ENCODE data around the gene GDPD2.

Gene GDPD2

DNA sequence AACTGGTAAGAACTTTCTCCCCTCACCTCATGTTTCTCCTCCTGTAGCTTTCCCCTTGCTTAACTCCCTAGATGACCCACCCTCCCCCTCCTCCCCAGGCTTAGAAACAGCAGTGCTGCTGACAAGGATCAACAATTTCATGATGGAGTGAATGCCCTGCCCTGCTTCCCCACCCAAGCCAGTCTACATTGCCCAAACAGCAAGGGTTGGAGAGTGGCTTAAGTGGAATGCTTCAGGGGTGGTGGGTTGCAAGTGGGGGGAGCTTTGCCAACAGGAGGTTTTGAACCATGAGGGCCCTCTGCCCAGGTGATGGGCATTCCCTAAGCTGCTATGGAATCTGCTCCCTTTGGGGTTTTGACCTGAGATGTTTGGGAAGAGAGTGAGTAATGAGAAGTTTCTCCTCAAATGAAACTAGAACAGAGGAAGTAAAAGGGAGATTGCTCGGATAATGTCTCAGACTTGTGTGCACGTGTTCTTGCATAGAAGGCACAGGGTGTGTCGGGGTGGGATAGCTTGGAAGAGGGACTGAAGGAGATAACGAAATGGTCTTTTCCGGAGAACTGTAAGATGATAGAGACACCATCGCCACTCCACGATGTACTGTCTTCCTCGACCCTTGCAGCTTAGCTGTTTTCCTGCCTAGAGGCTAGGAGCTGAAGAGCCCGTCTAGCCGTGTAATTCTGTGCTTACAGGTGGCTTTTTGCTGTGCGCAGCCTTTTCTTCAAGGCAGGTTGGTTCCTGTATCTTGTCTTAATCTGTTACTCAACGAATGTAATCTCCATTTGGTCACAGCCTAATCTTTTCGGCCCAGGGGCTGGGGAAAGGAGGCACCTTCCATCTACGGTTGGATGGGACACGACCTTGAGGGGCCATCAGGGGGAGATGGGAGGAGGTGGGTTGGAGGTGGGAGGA, 10.1 kb downstream of the GDPD2 start:
- Histone ChIP-seq H3K9ac (no peak overlapping the region), H3K9me3 (ENCODE audit: control insufficient read depth, low read length) (no peaks in the 10 kb centered on the region), H3K4me1 (peaks cover 5% of the 10 kb centered on the region), H3K27me3 (ENCODE audit: control insufficient read depth, insufficient read depth, low read length) (no peaks in the 10 kb centered on the region), H3K4me3 (ENCODE audit: low read depth, low read length) (peak overlapping the region; percentile 70), H2AFZ (peak overlapping the region; percentile 93), H3K79me2 (no peaks in the 10 kb centered on the region), H3K36me3 (ENCODE audit: control insufficient read depth, insufficient read depth, low read length) (no peaks in the 10 kb centered on the region), H3K4me2 (ENCODE audit: low read length) (peak overlapping the region; percentile 65), H3K27ac (peak overlapping the region; percentile 73)
- TF ChIP-seq, protein P1, sequence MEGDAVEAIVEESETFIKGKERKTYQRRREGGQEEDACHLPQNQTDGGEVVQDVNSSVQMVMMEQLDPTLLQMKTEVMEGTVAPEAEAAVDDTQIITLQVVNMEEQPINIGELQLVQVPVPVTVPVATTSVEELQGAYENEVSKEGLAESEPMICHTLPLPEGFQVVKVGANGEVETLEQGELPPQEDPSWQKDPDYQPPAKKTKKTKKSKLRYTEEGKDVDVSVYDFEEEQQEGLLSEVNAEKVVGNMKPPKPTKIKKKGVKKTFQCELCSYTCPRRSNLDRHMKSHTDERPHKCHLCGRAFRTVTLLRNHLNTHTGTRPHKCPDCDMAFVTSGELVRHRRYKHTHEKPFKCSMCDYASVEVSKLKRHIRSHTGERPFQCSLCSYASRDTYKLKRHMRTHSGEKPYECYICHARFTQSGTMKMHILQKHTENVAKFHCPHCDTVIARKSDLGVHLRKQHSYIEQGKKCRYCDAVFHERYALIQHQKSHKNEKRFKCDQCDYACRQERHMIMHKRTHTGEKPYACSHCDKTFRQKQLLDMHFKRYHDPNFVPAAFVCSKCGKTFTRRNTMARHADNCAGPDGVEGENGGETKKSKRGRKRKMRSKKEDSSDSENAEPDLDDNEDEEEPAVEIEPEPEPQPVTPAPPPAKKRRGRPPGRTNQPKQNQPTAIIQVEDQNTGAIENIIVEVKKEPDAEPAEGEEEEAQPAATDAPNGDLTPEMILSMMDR (IDR thresholded peaks at IDR 0.05), result no peak

DNA sequence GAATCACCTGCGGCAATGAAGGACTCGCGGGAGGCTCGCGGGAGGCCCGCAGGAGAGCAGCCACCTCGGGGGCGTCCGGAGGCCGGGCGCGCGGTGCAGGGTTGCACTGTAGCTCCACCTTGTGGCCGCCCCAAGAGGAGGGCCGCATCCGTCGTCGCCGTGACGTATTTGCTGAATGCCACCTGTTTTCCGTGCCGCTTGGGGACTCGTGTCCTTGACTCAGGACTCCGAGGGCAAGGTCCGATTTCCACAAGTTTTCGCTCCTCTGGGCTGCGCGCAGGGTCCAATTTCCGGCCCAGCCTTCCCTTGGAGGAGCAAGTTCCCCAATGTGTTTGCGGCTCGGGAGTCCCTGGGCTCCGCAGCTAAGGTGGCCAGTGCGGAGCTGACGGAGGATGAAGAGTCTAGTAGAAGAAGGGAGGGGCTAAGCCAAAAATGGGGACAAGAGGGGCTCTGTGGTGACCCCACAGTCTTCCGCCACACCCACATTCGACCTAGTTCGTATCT, 10.8 kb downstream of the GDPD2 start:
- Histone ChIP-seq H3K27me3 (ENCODE audit: control insufficient read depth, insufficient read depth, low read length) (no peaks in the 10 kb centered on the region), H3K4me2 (ENCODE audit: low read length) (peak overlapping the region; percentile 65)

DNA sequence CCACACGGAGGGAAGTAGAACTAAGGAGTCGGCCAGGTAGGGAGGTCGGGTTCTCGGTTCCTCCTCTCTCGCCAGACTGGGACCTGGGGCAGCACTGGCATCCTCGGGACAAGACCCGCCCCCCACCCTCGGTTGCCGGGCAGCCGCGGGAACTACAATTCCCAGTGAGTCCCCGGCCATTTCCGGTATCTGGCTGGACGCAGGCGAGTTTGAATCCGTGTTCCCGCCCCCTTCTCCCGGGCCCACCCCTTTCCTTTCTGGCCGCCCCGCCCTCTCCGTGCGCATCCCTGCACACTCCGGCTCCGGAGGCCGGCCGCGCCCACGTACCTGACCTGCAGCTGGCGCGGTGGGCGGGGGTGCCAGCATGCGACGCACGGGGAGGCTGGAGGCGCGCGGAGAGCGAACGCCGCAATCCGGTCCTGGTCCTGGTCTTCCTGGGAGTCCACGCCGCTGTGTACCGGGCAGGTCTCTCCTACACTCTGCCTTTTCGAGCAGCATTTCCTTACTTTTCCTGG, 11.3 kb downstream of the GDPD2 start:
- peak overlapping the region; percentile 93 for H2AFZ ChIP-seq
- H3K4me3 ChIP-seq (ENCODE audit: low read depth, low read length), result peak overlapping the region; percentile 70
- no peaks in the 10 kb centered on the region for H3K27me3 ChIP-seq (ENCODE audit: control insufficient read depth, insufficient read depth, low read length)
- TF ChIP-seq, protein P1 (IDR thresholded peaks at IDR 0.05), result no peak
- no peaks in the 10 kb centered on the region for H3K9me3 ChIP-seq (ENCODE audit: control insufficient read depth, low read length)
- H3K36me3 ChIP-seq (ENCODE audit: control insufficient read depth, insufficient read depth, low read length), result no peaks in the 10 kb centered on the region
- H3K79me2 ChIP-seq, result no peaks in the 10 kb centered on the region
- H3K9ac ChIP-seq, result no peak overlapping the region
- H3K4me2 ChIP-seq (ENCODE audit: low read length), result peak overlapping the region; percentile 65
- H3K27ac ChIP-seq, result peak overlapping the region; percentile 73
- peaks cover 5% of the 10 kb centered on the region for H3K4me1 ChIP-seq

More for the DNA sequence above, 10.8 kb downstream of the GDPD2 start:
- H2AFZ ChIP-seq, result peak overlapping the region; percentile 93
- peak overlapping the region; percentile 70 for H3K4me3 ChIP-seq (ENCODE audit: low read depth, low read length)
- no peak overlapping the region for H3K9ac ChIP-seq
- peaks cover 5% of the 10 kb centered on the region for H3K4me1 ChIP-seq
- H3K79me2 ChIP-seq, result no peaks in the 10 kb centered on the region
- H3K36me3 ChIP-seq (ENCODE audit: control insufficient read depth, insufficient read depth, low read length), result no peaks in the 10 kb centered on the region
- H3K9me3 ChIP-seq (ENCODE audit: control insufficient read depth, low read length), result no peaks in the 10 kb centered on the region
- peak overlapping the region; percentile 73 for H3K27ac ChIP-seq
- TF ChIP-seq, protein P1 (IDR thresholded peaks at IDR 0.05), result peak; percentile 75

DNA sequence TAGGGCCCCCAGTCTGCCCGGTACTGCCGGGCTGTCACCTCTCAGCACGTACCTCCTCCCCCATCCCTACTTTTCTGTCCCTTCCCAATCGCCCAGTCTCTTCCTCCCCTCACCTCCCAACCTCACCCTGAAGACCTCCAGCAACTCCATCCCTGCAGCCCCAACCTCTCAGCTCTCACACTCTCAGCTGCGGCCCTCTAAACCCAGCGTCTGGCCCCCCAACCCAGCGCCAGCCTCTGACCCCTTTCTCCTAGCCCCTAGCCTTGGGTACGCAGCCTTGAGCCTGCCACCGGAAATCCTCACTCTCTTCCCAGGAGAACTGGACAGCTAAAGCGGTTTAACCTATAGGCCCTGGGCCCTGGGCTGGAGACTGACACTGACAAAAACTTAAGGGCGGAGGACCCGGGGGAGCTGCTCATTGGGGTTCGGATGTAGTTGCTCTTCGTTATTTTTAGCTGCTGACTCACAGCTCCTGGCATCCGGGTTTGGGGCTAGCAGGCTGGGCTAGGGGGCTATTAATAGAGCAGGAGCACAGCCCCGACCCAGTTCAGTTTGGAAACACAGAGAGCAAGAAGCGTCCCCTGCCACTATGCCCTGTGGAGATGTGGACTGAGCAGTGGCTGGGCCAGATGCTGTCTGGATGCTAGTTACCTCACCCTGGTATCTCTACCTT, 11.9 kb downstream of the GDPD2 start:
- no peaks in the 10 kb centered on the region for H3K79me2 ChIP-seq
- H2AFZ ChIP-seq, result peak overlapping the region; percentile 93
- TF ChIP-seq, protein P1 (IDR thresholded peaks at IDR 0.05), result no peak
- H3K4me3 ChIP-seq (ENCODE audit: low read depth, low read length), result peak overlapping the region; percentile 42
- no peaks in the 10 kb centered on the region for H3K36me3 ChIP-seq (ENCODE audit: control insufficient read depth, insufficient read depth, low read length)
- H3K9me3 ChIP-seq (ENCODE audit: control insufficient read depth, low read length), result no peaks in the 10 kb centered on the region
- no peak overlapping the region for H3K9ac ChIP-seq
- peaks cover 5% of the 10 kb centered on the region for H3K4me1 ChIP-seq
- no peaks in the 10 kb centered on the region for H3K27me3 ChIP-seq (ENCODE audit: control insufficient read depth, insufficient read depth, low read length)
- H3K4me2 ChIP-seq (ENCODE audit: low read length), result peak overlapping the region; percentile 65
- peak overlapping the region; percentile 36 for H3K27ac ChIP-seq

All from parathyroid adenoma (tissue), 2 donors.